Liver (tissue), 9 donors: ENCODE results near the gene HSPA1B. TPM values are rescaled to one million over a fixed set of nuclear protein-coding genes. Genes with fewer than 3 reads are reported as not detected.
"Not testable (repeated sequence)": the region's sequence is repeated elsewhere in the genome, so short reads cannot be mapped to it uniquely, and the experiment has no call there.

Experiments
- DNase-seq: peaks from one replicate; pipeline ENCODE4 v3.0.0-alpha.2; 2017; ENCODE audit warnings: low spot score
- H3K27ac ChIP-seq, 2 donors: one replicate each; pipeline ENCODE4 v1.7.0; 2013; ENCODE audit warnings: inconsistent platforms in 2 of 2, low read length in 2 of 2, control low read depth in 1 of 2, low read depth in 1 of 2, mild to moderate bottlenecking in 1 of 2
- H3K27me3 ChIP-seq, 4 donors: one replicate each; pipeline versions ENCODE4 v1.6.1 to v1.7.0; 2013; ENCODE audit warnings: low read length in 3 of 4, inconsistent platforms in 1 of 4, mild to moderate bottlenecking in 1 of 4, moderate library complexity in 1 of 4; ENCODE audit not compliant: control insufficient read depth in 4 of 4, insufficient read depth in 4 of 4
- H3K36me3 ChIP-seq, 4 donors: one replicate each; pipeline versions ENCODE4 v1.6.1 to v1.7.0; 2013; ENCODE audit warnings: low read length in 3 of 4, mild to moderate bottlenecking in 3 of 4, low read depth in 1 of 4, moderate library complexity in 1 of 4; ENCODE audit not compliant: control insufficient read depth in 4 of 4, insufficient read depth in 3 of 4
- H3K4me1 ChIP-seq, 4 donors: one replicate each; pipeline versions ENCODE4 v1.6.1 to v1.7.0; 2013; ENCODE audit warnings: low read length in 3 of 4, mild to moderate bottlenecking in 3 of 4, moderate library complexity in 1 of 4; ENCODE audit not compliant: control insufficient read depth in 4 of 4, insufficient read depth in 4 of 4
- H3K4me3 ChIP-seq, 3 donors: one replicate each; pipeline versions ENCODE4 v1.6.1 to v1.7.0; 2013; ENCODE audit warnings: low read length in 3 of 3, control low read depth in 1 of 3, low read depth in 1 of 3, mild to moderate bottlenecking in 1 of 3
- H3K9ac ChIP-seq, 2 donors: one replicate each; pipeline ENCODE4 v1.7.0; 2013; ENCODE audit warnings: low read length in 2 of 2, mild to moderate bottlenecking in 2 of 2, moderate library complexity in 2 of 2, control low read depth in 1 of 2, low read depth in 1 of 2
- H3K9me3 ChIP-seq, 4 donors: one replicate each; pipeline versions ENCODE4 v1.6.1 to v1.7.0; 2013; ENCODE audit warnings: low read length in 3 of 4; ENCODE audit not compliant: control insufficient read depth in 4 of 4
- EGR1 ChIP-seq, 2 donors: IDR thresholded peaks; 2 replicates each; pipeline ENCODE4 v1.6.1; 2016 to 2018; ENCODE audit warnings: antibody characterized with exemption in 2 of 2, low read depth in 2 of 2
- FOXA1 ChIP-seq: IDR thresholded peaks from 2 replicates; pipeline ENCODE4 v1.6.1; 2016; ENCODE audit warnings: antibody characterized with exemption
- FOXA2 ChIP-seq: IDR thresholded peaks from 2 replicates; pipeline ENCODE4 v1.6.1; 2016; ENCODE audit warnings: antibody characterized with exemption
- GABPA ChIP-seq, 2 donors: IDR thresholded peaks in 1 of 2; conservative IDR thresholded peaks in 1 of 2; 2 replicates each; pipeline ENCODE4 v1.6.1; 2016; ENCODE audit warnings: antibody characterized with exemption in 2 of 2, mild to moderate bottlenecking in 1 of 2, moderate library complexity in 1 of 2
- HNF4G ChIP-seq: IDR thresholded peaks from 2 replicates; pipeline ENCODE4 v1.6.1; 2016; ENCODE audit warnings: antibody characterized with exemption
- JUND ChIP-seq, 2 donors: IDR thresholded peaks; 2 replicates each; pipeline ENCODE4 v1.6.1; 2016; ENCODE audit warnings: antibody characterized with exemption in 2 of 2
- NR2F2 ChIP-seq: IDR thresholded peaks from 2 replicates; pipeline ENCODE4 v1.6.1; 2016; ENCODE audit warnings: antibody characterized with exemption
- RAD21 ChIP-seq, 2 donors: IDR thresholded peaks; 2 replicates each; pipeline ENCODE4 v1.6.1; 2016; ENCODE audit warnings: antibody characterized with exemption in 2 of 2, mild to moderate bottlenecking in 2 of 2
- RXRA ChIP-seq, 2 donors: IDR thresholded peaks; 2 replicates each; pipeline ENCODE4 v1.6.1; 2017 to 2018; ENCODE audit warnings: antibody characterized with exemption in 2 of 2, mild to moderate bottlenecking in 1 of 2
- SP1 ChIP-seq: IDR thresholded peaks from 2 replicates; pipeline ENCODE4 v1.6.1; 2018; ENCODE audit warnings: antibody characterized with exemption, mild to moderate bottlenecking
- YY1 ChIP-seq: IDR thresholded peaks from 2 replicates; pipeline ENCODE4 v1.6.1; 2016; ENCODE audit warnings: antibody characterized with exemption, mild to moderate bottlenecking
- WGBS: extraction: QIAGEN DNeasy Blood & Tissue Kit; methylation state at CpG from one replicate; pipeline ENCODE4 v1.1.7; 2013; 5-methylcytosine and 5-hydroxymethylcytosine counted together
- polyA plus RNA-seq, 2 donors: library from polyadenylated mRNA; stranded (reverse) in 1 of 2; unstranded in 1 of 2; fragments of 200-250 nt in 1 of 2; fragments of >200 nt in 1 of 2; fragmentation: Nextera tagmentation in 1 of 2; extraction: Ambion mirVana in 1 of 2; gene quantifications; one replicate each; pipeline versions ENCODE4 v1.2.1 to v1.2.3, GENCODE V29; 2013 to 2015
- total RNA-seq, 2 donors: library from RNA; depleted of rRNA; stranded (reverse); fragments of >200 nt; gene quantifications; one replicate each; pipeline ENCODE4 v1.2.3, GENCODE V29; 2014
- TF ChIP-seq, protein P1 (sequence below): IDR thresholded peaks from 2 replicates; pipeline ENCODE4 v1.6.1; 2016; ENCODE audit warnings: antibody characterized with exemption
- TF ChIP-seq, protein P2 (sequence below): IDR thresholded peaks from 2 replicates; pipeline ENCODE4 v1.6.1; 2016; ENCODE audit warnings: antibody characterized with exemption, mild to moderate bottlenecking
- TF ChIP-seq, protein P3 (sequence below): IDR thresholded peaks from 2 replicates; pipeline ENCODE4 v1.6.1; 2016; ENCODE audit warnings: antibody characterized with exemption
- TF ChIP-seq, protein P4 (sequence below): IDR thresholded peaks from 2 replicates; pipeline ENCODE4 v1.6.1; 2016; ENCODE audit warnings: antibody characterized with exemption
- TF ChIP-seq, protein P5 (sequence below): fragments of 150-350 bp; IDR thresholded peaks from 2 replicates; pipeline ENCODE4 v1.5.1; 2017; ENCODE audit warnings: improper control_type of control experiment, low read depth, low read length; ENCODE audit not compliant: missing input control
- donor health status: healthy.
- donor health status: healthy.
- donor health status: healthy.
- donor health status: healthy.
- donor health status: healthy.

HSPA1B gene
- total and polyA plus RNA-seq, 4 donors: 9.5 to 165 (median 43.9) TPM

DNA sequence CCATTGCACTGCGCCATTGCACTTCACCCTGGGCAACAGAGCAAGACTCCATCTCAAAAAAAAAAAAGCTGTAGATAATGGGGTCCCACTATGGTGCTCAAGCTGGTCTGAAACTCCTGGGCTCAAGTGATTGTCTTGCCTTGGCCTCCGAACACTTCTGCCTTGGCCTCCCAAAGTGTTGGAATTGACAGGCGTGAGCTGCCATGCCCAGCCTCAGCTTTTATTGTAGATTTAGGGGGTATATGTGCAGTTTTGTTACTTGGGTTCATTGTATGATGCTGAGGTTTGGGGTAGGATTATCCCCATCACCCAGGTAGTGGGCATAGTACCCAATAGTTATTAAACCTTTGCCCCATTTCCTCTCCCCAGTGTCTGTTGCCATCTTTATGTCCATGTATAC is 11.4 kb downstream of the HSPA1B start:
- Histone ChIP-seq H3K27me3 (no peaks in the 10 kb centered on the region), H3K4me3 (no peak overlapping the region), H3K36me3 (peaks cover 17 to 37% (median 25%) of the 10 kb centered on the region in 4 donors), H3K4me1 (peaks cover 6 to 25% (median 22%) of the 10 kb centered on the region in 4 donors), H3K27ac (no peak overlapping the region), H3K9ac (no peak overlapping the region), H3K9me3 (no peaks in the 10 kb centered on the region)
- WGBS: 95% methylated on average over 3 of the region's 3 CpGs
- no peak for DNase-seq
- TF ChIP-seq RAD21 (IDR thresholded peaks at IDR 0.05) (no peak), FOXA2 (no peak), JUND (IDR thresholded peaks at IDR 0.05) (no peak), FOXA1 (no peak), SP1 (no peak), HNF4G (no peak)
- TF ChIP-seq, protein P1, sequence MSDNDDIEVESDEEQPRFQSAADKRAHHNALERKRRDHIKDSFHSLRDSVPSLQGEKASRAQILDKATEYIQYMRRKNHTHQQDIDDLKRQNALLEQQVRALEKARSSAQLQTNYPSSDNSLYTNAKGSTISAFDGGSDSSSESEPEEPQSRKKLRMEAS: no peak
- TF ChIP-seq, protein P2, sequence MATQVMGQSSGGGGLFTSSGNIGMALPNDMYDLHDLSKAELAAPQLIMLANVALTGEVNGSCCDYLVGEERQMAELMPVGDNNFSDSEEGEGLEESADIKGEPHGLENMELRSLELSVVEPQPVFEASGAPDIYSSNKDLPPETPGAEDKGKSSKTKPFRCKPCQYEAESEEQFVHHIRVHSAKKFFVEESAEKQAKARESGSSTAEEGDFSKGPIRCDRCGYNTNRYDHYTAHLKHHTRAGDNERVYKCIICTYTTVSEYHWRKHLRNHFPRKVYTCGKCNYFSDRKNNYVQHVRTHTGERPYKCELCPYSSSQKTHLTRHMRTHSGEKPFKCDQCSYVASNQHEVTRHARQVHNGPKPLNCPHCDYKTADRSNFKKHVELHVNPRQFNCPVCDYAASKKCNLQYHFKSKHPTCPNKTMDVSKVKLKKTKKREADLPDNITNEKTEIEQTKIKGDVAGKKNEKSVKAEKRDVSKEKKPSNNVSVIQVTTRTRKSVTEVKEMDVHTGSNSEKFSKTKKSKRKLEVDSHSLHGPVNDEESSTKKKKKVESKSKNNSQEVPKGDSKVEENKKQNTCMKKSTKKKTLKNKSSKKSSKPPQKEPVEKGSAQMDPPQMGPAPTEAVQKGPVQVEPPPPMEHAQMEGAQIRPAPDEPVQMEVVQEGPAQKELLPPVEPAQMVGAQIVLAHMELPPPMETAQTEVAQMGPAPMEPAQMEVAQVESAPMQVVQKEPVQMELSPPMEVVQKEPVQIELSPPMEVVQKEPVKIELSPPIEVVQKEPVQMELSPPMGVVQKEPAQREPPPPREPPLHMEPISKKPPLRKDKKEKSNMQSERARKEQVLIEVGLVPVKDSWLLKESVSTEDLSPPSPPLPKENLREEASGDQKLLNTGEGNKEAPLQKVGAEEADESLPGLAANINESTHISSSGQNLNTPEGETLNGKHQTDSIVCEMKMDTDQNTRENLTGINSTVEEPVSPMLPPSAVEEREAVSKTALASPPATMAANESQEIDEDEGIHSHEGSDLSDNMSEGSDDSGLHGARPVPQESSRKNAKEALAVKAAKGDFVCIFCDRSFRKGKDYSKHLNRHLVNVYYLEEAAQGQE: no peak

DNA sequence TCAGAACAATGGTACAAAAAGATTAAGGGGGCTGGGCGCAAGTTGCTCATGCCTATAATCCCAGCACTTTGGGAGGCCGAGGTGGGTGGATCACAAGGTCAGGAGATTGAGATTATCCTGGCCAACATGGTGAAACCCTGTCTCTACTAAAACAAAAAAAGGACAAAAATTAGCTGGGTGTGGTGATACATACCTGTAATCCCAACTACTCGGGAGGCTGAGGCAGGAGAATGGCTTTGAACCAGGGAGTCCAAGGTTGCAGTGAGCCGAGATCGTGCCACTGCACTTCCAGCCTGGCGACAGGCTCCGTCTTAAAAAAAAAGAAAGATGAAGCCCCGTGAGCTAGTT is 12.2 kb downstream of the HSPA1B start:
- not testable (repeated sequence) for DNase-seq, H3K9me3 ChIP-seq, H3K27me3 ChIP-seq, H3K9ac ChIP-seq, H3K27ac ChIP-seq, H3K4me3 ChIP-seq
- Histone ChIP-seq H3K4me1 (peaks cover 6 to 23% (median 22%) of the 10 kb centered on the region in 4 donors), H3K36me3 (peaks cover 17 to 37% (median 27%) of the 10 kb centered on the region in 4 donors)
- WGBS: 91% methylated on average over 8 of the region's 8 CpGs

DNA sequence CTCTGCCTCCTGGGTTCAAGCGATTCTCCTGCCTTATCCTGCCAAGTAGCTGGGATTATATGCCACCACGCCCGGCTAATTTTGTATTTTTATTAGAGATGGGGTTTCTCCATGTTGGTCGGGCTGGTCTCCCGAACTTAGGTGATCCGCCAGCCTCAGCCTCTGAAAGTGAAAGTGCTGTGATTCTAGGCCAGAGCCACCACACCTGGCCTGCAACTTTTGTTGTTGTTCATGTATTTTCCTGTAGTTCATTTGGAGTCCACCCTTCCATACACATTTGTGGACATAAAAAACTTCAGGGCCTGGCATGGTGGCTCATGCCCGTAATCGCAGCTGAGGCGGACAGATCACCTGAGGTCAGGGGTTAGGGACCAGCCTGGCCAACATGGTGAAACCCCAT is 14.5 kb downstream of the HSPA1B start:
- WGBS: 91% methylated on average over 9 of the region's 9 CpGs
- Histone ChIP-seq H3K36me3 (peaks cover 17 to 35% (median 26%) of the 10 kb centered on the region in 4 donors), H3K9me3 (no peaks in the 10 kb centered on the region), H3K4me3 (no peak overlapping the region), H3K4me1 (peaks cover 6 to 10% (median 9%) of the 10 kb centered on the region in 4 donors), H3K27me3 (no peaks in the 10 kb centered on the region), H3K9ac (no peak overlapping the region), H3K27ac (no peak overlapping the region)
- DNase-seq: no peak
- TF ChIP-seq, protein P3, sequence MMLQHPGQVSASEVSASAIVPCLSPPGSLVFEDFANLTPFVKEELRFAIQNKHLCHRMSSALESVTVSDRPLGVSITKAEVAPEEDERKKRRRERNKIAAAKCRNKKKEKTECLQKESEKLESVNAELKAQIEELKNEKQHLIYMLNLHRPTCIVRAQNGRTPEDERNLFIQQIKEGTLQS: no peak
- no peak for TF ChIP-seq RAD21 (IDR thresholded peaks at IDR 0.05)
- TF ChIP-seq GABPA (IDR thresholded peaks at IDR 0.05 in 1 of 2, conservative IDR thresholded peaks at IDR 0.05 in 1 of 2): no peak
- TF ChIP-seq NR2F2: no peak
- no peak for TF ChIP-seq FOXA2
- no peak for TF ChIP-seq YY1
- TF ChIP-seq, protein P4, sequence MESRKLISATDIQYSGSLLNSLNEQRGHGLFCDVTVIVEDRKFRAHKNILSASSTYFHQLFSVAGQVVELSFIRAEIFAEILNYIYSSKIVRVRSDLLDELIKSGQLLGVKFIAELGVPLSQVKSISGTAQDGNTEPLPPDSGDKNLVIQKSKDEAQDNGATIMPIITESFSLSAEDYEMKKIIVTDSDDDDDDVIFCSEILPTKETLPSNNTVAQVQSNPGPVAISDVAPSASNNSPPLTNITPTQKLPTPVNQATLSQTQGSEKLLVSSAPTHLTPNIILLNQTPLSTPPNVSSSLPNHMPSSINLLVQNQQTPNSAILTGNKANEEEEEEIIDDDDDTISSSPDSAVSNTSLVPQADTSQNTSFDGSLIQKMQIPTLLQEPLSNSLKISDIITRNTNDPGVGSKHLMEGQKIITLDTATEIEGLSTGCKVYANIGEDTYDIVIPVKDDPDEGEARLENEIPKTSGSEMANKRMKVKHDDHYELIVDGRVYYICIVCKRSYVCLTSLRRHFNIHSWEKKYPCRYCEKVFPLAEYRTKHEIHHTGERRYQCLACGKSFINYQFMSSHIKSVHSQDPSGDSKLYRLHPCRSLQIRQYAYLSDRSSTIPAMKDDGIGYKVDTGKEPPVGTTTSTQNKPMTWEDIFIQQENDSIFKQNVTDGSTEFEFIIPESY: no peak
- no peak for TF ChIP-seq JUND (IDR thresholded peaks at IDR 0.05)
- no peak for TF ChIP-seq EGR1 (IDR thresholded peaks at IDR 0.05; ENCODE audit: low read depth in 2 of 2)
- TF ChIP-seq, protein P1: no peak
- TF ChIP-seq, protein P5, sequence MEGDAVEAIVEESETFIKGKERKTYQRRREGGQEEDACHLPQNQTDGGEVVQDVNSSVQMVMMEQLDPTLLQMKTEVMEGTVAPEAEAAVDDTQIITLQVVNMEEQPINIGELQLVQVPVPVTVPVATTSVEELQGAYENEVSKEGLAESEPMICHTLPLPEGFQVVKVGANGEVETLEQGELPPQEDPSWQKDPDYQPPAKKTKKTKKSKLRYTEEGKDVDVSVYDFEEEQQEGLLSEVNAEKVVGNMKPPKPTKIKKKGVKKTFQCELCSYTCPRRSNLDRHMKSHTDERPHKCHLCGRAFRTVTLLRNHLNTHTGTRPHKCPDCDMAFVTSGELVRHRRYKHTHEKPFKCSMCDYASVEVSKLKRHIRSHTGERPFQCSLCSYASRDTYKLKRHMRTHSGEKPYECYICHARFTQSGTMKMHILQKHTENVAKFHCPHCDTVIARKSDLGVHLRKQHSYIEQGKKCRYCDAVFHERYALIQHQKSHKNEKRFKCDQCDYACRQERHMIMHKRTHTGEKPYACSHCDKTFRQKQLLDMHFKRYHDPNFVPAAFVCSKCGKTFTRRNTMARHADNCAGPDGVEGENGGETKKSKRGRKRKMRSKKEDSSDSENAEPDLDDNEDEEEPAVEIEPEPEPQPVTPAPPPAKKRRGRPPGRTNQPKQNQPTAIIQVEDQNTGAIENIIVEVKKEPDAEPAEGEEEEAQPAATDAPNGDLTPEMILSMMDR: no peak
- no peak for TF ChIP-seq HNF4G
- TF ChIP-seq, protein P2: no peak
- TF ChIP-seq RXRA (IDR thresholded peaks at IDR 0.05): no peak
- TF ChIP-seq SP1: no peak
